ENCODE data around the gene KICS2. TPM values are rescaled to one million over a fixed set of nuclear protein-coding genes. Genes with fewer than 3 reads are reported as not detected.

KICS2 gene
- total RNA-seq, 1 donor from 2014 or later = 3.9 TPM

DNA sequence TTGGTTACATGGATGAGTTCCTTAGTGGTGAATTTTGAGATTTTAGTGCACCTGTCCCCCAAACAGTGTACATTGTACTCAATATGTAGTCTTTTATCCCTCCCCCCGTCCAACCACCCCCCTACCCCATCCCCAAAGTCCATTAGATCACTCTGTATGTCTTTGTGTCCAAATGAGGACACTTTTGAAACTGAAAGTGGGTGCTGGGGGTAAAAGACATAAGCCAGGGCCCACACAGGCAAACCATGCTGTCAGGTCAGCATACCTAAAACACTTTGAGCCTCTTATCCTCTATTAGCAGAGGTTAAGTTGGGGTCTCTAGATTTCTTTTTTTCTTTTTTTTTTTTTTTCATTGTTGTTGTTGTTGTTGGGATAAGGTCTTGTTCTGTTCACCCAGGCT lies 31.3 kb upstream of the KICS2 start:
- Histone ChIP-seq H3K4me1 (no peaks in the 10 kb centered on the region), H3K36me3 (no peaks in the 10 kb centered on the region), H3K27ac (no peak overlapping the region), H3K9ac (no peak overlapping the region), H4K20me1 (ENCODE audit: low read depth) (no peaks in the 10 kb centered on the region), H3K4me2 (no peak overlapping the region), H3F3A (ENCODE audit: low read depth) (no peaks in the 10 kb centered on the region), H3K79me2 (ENCODE audit: low read depth) (no peaks in the 10 kb centered on the region), H3K27me3 (no peaks in the 10 kb centered on the region), H2AFZ (replicated peaks) (no peak overlapping the region), H3K4me3 (no peak overlapping the region), H3K9me3 (ENCODE audit: low read depth) (no peaks in the 10 kb centered on the region)
- Mint-ChIP-seq H3K36me3 (no peaks in the 10 kb centered on the region), H3K27me3 (ENCODE audit: insufficient read depth, low read depth) (no peaks in the 10 kb centered on the region), H3K9me3 (no peaks in the 10 kb centered on the region), H3K27ac (no peak overlapping the region), H3K4me1 (no peaks in the 10 kb centered on the region), H3K4me3 (no peak overlapping the region)
- TF ChIP-seq CTCF (IDR thresholded peaks at IDR 0.05) (no peak), EZH2phosphoT487 (IDR thresholded peaks at IDR 0.05) (no peak), EZH2 (IDR thresholded peaks at IDR 0.05) (no peak)
- no peak for DNase-seq (ENCODE audit: low spot score)

- Histone ChIP-seq H3K4me3 (no peak overlapping the region), H4K20me1 (ENCODE audit: low read depth) (no peaks in the 10 kb centered on the region), H3F3A (ENCODE audit: low read depth) (no peaks in the 10 kb centered on the region), H3K79me2 (ENCODE audit: low read depth) (no peaks in the 10 kb centered on the region), H3K36me3 (no peaks in the 10 kb centered on the region), H3K4me2 (no peak overlapping the region), H3K4me1 (no peaks in the 10 kb centered on the region), H3K9ac (no peak overlapping the region), H2AFZ (replicated peaks) (no peak overlapping the region), H3K27ac (no peak overlapping the region), H3K9me3 (ENCODE audit: low read depth) (no peaks in the 10 kb centered on the region), H3K27me3 (no peaks in the 10 kb centered on the region)
- DNase-seq (ENCODE audit: low spot score) = no peak
- Mint-ChIP-seq H3K27me3 (ENCODE audit: insufficient read depth, low read depth) (no peaks in the 10 kb centered on the region), H3K36me3 (no peaks in the 10 kb centered on the region), H3K4me1 (no peaks in the 10 kb centered on the region), H3K4me3 (no peak overlapping the region), H3K27ac (no peak overlapping the region), H3K9me3 (no peaks in the 10 kb centered on the region)
- TF ChIP-seq EZH2 (IDR thresholded peaks at IDR 0.05) = no peak
- TF ChIP-seq EZH2phosphoT487 (IDR thresholded peaks at IDR 0.05) = no peak
- TF ChIP-seq CTCF (IDR thresholded peaks at IDR 0.05) = no peak
These were observed 30.6 kb upstream of the KICS2 start for GRCh38 chr12:64252681-64253080.

DNA sequence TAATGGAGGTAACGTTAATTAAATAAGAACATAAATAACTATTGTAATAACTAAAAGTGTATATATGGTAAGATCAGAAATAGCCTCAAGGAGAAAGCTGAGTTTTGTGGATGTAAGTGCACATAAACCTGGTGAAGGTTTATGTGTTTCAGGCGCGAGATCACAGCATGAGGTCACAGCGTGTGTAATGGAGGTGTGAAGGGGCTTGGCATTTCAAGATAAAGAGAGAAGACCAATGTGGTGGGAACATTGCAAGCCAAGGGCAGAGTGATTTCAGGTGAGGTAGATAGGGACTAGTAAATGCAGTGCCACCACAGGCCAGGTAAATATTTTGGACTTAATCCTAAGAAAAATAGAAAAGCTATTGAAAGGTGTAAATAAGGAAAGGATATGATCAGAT lies 21.7 kb upstream of the KICS2 start:
- Mint-ChIP-seq H3K4me1 (no peaks in the 10 kb centered on the region), H3K9me3 (no peaks in the 10 kb centered on the region), H3K4me3 (no peak overlapping the region), H3K27ac (no peak overlapping the region), H3K36me3 (no peaks in the 10 kb centered on the region), H3K27me3 (ENCODE audit: insufficient read depth, low read depth) (no peaks in the 10 kb centered on the region)
- H3K9me3 ChIP-seq (ENCODE audit: low read depth) = no peaks in the 10 kb centered on the region
- no peak overlapping the region for H3K4me2 ChIP-seq
- no peaks in the 10 kb centered on the region for H3K4me1 ChIP-seq
- H3K79me2 ChIP-seq (ENCODE audit: low read depth) = no peaks in the 10 kb centered on the region
- DNase-seq (ENCODE audit: low spot score) = no peak
- no peak overlapping the region for H2AFZ ChIP-seq (replicated peaks)
- no peaks in the 10 kb centered on the region for H4K20me1 ChIP-seq (ENCODE audit: low read depth)
- no peaks in the 10 kb centered on the region for H3K36me3 ChIP-seq
- H3K27me3 ChIP-seq = no peaks in the 10 kb centered on the region
- H3K27ac ChIP-seq = no peak overlapping the region
- no peak overlapping the region for H3K4me3 ChIP-seq
- H3K9ac ChIP-seq = no peak overlapping the region
- TF ChIP-seq EZH2 (IDR thresholded peaks at IDR 0.05) = no peak
- TF ChIP-seq CTCF (IDR thresholded peaks at IDR 0.05) = no peak
- no peak for TF ChIP-seq EZH2phosphoT487 (IDR thresholded peaks at IDR 0.05)
- H3F3A ChIP-seq (ENCODE audit: low read depth) = no peaks in the 10 kb centered on the region

DNA sequence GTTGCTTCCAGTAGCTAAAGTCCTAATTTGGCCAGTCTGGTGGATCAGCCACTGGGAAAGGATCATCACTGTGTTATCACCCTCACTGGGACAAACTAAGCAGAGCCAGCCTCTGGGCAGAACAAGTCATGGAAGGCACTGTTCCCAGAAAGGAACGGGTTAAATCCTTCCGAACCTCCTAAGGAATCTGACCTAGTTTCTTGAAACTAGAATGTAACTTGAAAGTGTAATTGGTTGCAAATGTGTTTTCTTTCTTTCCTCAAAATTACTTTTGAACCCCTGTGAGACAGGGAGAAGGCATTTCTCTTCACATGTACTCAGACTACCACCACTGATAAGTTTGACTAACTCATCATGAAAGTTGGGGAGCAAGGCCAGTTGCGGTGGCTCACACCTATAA lies 18.7 kb upstream of the KICS2 start:
- Histone ChIP-seq H3K27ac (no peak overlapping the region), H2AFZ (replicated peaks) (no peak overlapping the region), H3K9me3 (ENCODE audit: low read depth) (no peaks in the 10 kb centered on the region), H3K4me3 (no peak overlapping the region), H3K4me2 (no peak overlapping the region), H3K36me3 (no peaks in the 10 kb centered on the region), H3K79me2 (ENCODE audit: low read depth) (no peaks in the 10 kb centered on the region), H3K27me3 (no peaks in the 10 kb centered on the region), H4K20me1 (ENCODE audit: low read depth) (no peaks in the 10 kb centered on the region), H3K4me1 (no peaks in the 10 kb centered on the region), H3F3A (ENCODE audit: low read depth) (no peaks in the 10 kb centered on the region), H3K9ac (no peak overlapping the region)
- Mint-ChIP-seq H3K27me3 (ENCODE audit: insufficient read depth, low read depth) (no peaks in the 10 kb centered on the region), H3K4me3 (no peak overlapping the region), H3K36me3 (no peaks in the 10 kb centered on the region), H3K9me3 (no peaks in the 10 kb centered on the region), H3K27ac (no peak overlapping the region), H3K4me1 (no peaks in the 10 kb centered on the region)
- TF ChIP-seq CTCF (IDR thresholded peaks at IDR 0.05) (no peak), EZH2 (IDR thresholded peaks at IDR 0.05) (no peak), EZH2phosphoT487 (IDR thresholded peaks at IDR 0.05) (no peak)
- no peak for DNase-seq (ENCODE audit: low spot score)

Data from neural progenitor cell (in vitro differentiated cells).